DMS79 (cell line): Measurements from ENCODE around the gene DHRS1.

ENCODE experiments used
- DNase-seq: peaks from one replicate; lab custom pipeline; 2025; lab: John Stamatoyannopoulos, UW

Gene DHRS1

DNA sequence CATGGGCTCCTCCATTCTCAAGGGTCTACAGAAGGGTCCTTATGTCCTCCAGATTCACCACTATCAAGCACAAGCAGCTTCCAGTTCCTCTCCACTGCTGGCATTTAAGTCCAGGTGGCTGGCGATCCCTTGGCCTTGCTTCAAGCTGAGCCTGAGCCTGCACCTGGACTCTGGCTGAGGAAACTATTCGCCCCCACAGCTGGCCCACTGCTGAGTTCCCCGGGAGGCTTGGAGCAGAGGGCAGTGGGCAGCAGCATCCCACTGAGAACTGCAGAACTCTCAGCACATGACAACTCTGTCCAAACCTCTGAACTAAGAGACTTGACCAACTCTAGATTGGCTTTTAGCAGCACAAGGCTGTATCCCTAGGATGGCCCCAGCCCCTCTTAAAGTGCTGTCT is 16.8 kb downstream of the DHRS1 start:
- peak; percentile 28 for DNase-seq

DNA sequence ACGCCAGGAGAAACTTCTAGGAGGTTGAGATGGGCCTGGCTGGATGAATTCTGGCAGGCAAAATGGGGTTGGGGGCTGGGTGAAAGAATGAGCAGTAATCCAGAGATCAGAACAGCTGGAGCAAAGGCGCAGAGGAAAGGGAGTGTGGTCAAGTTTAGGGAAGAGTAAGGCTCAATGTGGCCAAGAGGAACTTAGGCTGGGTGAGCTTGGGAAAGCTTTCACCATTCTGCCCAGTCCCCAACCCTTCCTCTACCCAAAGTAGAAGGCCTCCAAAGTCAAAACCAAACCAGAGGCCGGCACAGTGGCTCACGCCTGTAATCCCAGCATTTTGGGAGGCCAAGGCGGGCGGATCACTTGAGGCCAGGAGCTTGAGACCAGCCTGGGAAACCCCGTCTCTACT is 17.9 kb downstream of the DHRS1 start:
- no peak for DNase-seq

- no peak for DNase-seq
Measured at GRCh38 chr14:24280797-24281460, 18.7 kb downstream of the DHRS1 start.

GRCh38 chr14:24279301-24280186 is 20.0 kb downstream of the DHRS1 start:
- no peak for DNase-seq

DNA sequence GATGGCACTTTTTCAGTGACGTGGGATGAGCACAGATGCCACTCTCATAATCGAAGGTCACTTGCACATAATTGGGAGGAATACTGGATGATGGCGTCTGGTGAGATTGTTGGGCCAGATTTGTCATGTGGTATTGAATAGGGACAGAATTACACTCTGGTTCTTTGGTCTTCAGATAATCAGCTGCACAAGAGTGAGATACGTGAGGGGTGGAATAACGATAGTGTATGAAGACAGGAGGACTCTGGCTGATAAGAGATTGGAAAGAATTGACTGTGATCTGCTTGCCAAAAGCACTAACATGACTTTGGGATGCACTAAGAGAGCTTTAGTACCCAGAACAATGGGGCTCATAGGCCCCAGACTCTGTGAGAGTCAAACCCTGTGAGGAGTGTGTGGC is 21.2 kb downstream of the DHRS1 start:
- no peak for DNase-seq

DNA sequence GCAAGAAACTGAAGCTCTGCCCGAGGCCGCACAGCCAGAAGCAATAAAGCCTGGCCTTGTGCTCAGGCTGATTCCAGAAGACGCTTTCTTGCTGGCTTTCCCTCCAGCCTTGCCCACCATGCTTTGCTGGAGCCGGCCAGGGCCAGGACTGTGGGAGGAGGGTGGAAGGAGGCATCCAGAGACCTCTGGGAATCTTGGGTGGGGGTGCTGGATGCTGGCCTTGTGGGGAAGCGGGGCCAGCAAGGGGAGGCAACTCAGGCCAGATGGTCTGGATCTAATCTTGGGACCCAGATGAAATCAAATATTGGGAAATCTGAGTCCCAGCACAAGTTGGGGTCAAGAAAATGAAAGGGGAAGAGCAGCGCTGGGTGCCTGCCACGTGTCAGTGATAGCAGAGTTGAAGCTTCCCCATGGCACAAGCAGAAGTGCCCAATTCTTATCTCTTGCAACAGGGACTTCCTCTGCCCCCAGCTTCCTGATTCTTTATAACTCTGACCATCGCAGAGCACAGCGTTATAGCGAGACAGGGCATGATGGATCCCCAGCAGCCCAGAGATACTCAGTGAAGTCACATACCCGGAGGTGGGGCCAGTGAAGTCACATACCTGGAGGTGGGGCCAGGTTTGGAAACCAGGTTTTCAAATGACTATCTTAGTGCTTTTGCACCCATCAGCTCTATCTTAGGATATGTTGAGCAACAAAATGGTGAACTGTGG is 21.8 kb downstream of the DHRS1 start:
- DNase-seq, result no peak

DNA sequence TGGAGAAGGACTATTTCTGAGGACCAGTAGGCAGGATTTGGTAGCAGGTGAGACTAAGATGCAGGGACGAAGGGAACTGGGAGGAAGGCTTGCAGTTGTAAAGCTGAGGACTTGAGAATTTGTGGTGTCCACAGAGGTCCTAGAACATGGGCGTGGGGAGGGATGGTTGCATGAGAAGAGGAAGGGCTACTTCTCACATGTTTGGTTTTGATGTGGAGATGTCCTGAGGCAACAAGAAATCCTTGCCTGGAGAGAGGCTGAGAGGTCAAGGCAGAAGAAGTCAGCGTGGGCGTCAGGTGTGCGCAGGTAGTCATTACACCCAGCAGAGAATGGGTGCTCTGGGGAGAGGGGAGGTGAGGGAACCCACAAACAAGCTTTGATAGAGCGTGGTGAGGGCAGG is 22.5 kb downstream of the DHRS1 start:
- DNase-seq, result no peak

- DNase-seq, result no peak
Measured at GRCh38 chr14:24274101-24274543, 25.5 kb downstream of the DHRS1 start.

DNA sequence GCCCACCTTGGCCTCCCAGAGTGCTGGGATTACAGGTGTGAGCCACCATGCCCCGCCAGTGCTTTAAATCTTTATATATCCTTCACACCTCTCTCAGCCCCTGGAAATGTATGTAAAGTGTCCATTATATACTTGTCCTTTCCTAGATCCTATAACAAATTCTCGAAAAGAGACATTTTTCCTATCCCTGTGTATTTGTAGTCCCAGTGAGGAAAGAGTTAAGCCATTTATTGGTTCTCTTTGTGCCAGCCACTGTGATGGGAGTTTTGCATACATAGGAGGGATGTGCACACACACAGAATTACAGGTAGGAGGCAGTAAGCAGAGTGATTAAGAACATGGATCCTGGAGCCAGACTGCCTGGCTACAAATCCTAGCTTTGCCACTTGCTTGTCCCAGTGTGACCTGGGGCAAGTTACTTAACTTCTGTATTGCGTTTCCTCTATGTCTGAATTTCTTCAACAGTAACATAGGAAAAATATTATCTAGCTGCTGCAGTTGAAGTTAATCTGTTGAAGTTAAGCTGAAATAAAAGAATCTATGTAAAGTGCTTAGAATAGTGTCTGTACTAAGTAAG is 26.1 kb downstream of the DHRS1 start:
- no peak for DNase-seq

DNA sequence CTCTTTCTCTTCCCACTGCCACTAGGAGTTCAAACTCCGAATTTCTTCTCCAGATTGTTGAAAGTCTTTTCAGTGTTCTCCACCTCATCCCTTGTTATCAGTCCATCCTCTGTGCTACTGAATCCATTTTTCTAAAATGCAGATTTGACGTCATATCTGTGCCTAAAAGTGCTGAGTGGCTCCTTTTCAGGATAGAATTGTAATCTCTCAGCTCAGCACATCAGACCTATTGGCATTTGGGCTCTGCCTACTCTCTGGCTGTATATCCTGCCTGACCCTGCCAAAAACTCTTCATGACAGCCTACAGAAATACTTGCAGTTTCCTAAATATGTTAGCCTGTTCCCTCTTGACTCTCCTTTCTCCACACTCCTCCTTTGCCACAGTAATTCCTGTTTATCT is 27.1 kb downstream of the DHRS1 start:
- DNase-seq, result no peak

- DNase-seq, result no peak
Measured at GRCh38 chr14:24271834-24272263, 27.7 kb downstream of the DHRS1 start.

DNA sequence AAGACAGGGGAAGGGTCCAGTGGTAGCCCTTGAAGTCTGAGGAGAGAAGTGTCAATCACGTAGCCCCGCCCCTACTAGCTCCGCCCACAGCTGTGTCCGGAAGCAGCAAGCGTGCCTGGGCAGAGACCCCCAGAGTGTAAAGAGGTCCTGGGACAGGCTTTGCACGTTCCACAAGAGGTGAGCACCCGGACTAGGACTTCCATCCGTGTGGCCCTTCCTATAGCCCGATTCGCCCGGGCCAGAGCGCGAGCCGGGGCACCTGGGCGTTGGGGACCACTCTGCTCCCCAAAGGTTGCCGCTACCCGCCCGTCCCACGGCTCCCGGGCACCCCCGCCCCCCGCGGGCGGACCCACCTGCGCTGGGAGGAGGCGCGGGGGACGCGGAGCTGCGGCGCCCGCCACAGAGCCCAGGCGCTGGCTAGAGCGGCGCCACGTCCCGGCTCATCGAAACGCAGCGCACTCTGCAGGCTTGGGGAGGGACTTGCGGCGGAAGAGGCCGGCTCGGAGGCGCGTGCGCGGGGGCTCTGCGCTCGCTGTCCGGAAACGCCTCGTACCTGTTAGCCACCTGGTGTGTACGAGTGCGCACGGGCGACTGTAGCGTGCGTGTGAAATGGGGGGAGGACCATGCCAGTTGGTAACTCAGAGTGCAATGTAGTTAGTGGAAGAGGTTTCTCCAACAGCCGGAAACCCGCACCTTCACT is 28.3 kb downstream of the DHRS1 start, which contains the start of gene RABGGTA:
RABGGTA (minus strand) TSS at position 464 of the 700 bp plus-strand sequence. CDS start 482 bp downstream, outside the sequence.
- DNase-seq, result peak; percentile 91

- peak; percentile 60 for DNase-seq
Measured at GRCh38 chr14:24270537-24271133, 28.9 kb downstream of the DHRS1 start.

DNA sequence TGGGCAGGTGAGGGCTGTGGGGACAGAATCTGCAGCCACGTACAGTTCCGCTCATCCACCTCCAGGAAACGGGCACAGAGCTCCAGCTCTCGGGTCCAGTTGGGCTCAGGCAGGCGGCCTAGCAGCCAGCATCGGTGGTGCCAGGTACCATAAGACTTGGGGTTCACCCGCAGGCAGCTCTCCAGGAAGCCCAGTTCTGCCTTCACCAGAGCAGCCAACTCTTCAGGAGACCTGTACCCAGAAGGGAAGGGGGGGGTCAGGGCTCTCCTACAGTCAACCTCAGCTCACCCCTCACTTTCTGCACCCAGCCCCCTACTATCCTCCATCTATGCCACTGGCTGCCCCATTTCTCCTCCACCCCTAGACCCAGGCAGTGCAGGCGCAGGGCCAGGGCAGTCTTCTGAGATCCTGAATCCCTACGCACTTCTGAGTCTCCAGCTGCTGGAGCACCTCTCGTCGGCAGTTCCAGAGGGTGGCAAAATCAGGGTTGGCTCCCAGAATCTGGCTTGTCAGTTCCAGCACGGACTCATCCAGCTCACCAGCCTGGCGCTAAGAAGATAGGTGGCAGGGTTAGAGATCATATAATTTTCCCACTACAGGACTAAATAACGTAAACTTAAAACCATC is 29.6 kb downstream of the DHRS1 start:
- no peak for DNase-seq

- no peak for DNase-seq
Measured at GRCh38 chr14:24269368-24269767, 30.2 kb downstream of the DHRS1 start.

DNA sequence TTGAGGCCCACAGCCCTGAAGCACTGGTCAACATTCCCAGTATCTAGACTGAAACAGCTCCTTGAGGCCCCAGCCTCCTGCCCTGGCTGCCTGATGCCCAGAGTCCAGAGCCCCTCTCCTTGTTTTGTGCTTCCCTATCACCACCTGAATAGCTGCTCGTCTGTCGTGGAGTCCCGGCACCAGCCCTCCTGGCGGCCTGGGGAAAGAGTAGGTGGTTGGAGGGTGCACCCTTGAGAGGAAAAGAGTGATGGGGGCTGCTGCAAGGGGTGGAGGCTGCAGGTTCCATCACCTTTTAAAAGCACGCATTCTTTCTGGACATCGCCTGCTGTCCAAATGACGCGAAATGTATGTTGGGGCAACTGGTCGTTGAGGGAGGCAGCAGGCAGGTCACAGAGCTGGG is 31.4 kb downstream of the DHRS1 start:
- DNase-seq, result no peak

DNA sequence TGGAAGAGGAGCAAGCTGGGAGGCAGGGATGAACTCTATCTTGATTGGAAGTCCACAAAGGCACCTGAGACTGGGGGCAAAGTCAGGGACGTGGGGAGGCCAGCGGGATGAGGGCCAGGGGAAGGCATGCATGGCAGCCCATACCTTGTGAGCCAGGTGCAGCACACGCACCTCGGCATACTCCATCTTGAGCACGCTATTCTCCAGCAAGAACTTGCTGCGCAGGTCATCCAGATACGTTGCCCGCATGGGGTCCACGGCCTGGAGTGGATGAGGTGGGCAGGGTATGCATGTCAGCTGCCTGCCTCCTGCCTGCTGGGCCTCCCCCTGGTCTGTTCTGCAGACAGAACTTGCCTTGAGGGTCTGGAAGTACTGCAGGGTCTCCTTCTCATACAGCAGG is 32.1 kb downstream of the DHRS1 start:
- DNase-seq, result no peak

- no peak for DNase-seq
Measured at GRCh38 chr14:24266344-24267244, 33.0 kb downstream of the DHRS1 start.

DNA sequence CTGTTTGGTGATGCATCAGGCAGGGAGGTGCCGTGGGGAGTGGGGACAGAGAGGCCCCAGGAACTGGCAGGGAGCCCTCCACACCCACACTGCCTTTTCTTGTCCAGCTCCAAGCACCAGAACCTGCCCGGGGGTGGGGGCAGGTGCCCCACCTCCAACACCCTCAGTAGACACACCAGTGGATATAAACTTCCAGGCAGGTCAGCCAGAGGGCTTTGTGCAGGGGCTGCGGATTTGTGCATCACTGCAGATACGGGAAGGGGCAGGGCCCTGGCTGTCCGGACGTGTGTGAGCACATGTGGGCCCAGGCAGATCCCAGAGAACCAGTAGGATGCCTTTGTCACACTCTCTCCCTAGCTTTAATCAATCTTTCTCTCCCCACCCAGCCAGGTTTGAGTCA is 35.3 kb downstream of the DHRS1 start:
- no peak for DNase-seq

DNA sequence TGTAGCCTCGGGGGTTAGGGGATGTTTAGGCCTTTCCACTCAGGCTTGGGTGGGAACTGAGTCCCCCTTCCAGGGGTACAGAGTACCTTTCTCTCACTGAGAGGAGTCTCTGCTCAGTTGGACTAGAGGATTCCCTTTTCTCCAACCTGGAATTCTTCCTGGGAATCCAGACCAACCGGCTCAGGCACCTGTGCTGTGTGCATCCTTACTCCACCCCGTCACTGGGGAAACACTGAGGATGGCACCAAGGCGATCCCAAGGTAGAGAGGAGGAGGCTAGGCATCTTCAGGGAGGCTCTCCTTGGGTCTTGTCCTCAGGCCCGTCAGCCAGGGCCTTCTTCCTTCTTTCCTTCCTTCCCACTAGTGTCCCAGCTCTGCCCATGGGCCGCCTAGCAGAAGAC is 35.7 kb downstream of the DHRS1 start:
- DNase-seq, result no peak
